Stimulated activated CD4-positive, alpha-beta T cell treated with anti-CD3 and anti-CD28 coated beads, Interleukin-4, amount 100 ng/mL, for 48 hours (primary cell): ENCODE data around the gene SF3A2.

ENCODE experiments used
- DNase-seq, 2 donors: peaks; one replicate each; pipeline ENCODE4 v3.0.0-alpha.2; 2020; ENCODE audit warnings: low read depth in 2 of 2

The SF3A2 gene

GRCh38 chr19:2253106-2254063, 16.8 kb downstream of the SF3A2 start:
- DNase-seq = no peak

GRCh38 chr19:2254064-2254872, 17.6 kb downstream of the SF3A2 start:
- no peak for DNase-seq

GRCh38 chr19:2255112-2255845, 18.7 kb downstream of the SF3A2 start:
- no peak for DNase-seq

GRCh38 chr19:2255982-2256685, 19.5 kb downstream of the SF3A2 start, which contains the start of gene JSRP1:
JSRP1 (minus strand) TSS chr19:2256417; CDS start chr19:2255314, 1,103 bp downstream.
- no peak for DNase-seq

- DNase-seq = no peak
Observed at GRCh38 chr19:2259336-2259735, 22.7 kb downstream of the SF3A2 start.

- DNase-seq = no peak
Observed at GRCh38 chr19:2260341-2260805, 23.7 kb downstream of the SF3A2 start.

GRCh38 chr19:2261438-2262172, 25.0 kb downstream of the SF3A2 start:
- peak in 1 of 2 donors; percentile 63 for DNase-seq

GRCh38 chr19:2266183-2266993, 29.8 kb downstream of the SF3A2 start:
- no peak for DNase-seq

- DNase-seq = no peak
Observed at GRCh38 chr19:2268480-2268830, 31.8 kb downstream of the SF3A2 start.

GRCh38 chr19:2268861-2269243, 32.2 kb downstream of the SF3A2 start:
- DNase-seq = no peak

- peak; percentile 98 for DNase-seq
Observed at GRCh38 chr19:2269244-2270156, 32.9 kb downstream of the SF3A2 start.

- no peak for DNase-seq
Observed at GRCh38 chr19:2270157-2270422, 33.5 kb downstream of the SF3A2 start.

GRCh38 chr19:2270423-2271233, 34.0 kb downstream of the SF3A2 start:
- peak; percentile 60 to 67 for DNase-seq

GRCh38 chr19:2271234-2272103, 34.8 kb downstream of the SF3A2 start:
- DNase-seq = no peak

- DNase-seq = peak; percentile 72 to 75
Observed at GRCh38 chr19:2273356-2274184, 36.9 kb downstream of the SF3A2 start.

GRCh38 chr19:2274185-2274711, 37.6 kb downstream of the SF3A2 start:
- DNase-seq = no peak
